Liver (tissue), 2 donors: ENCODE data around the gene SLK.

Experiments used
- CTCF ChIP-seq: fragments of 150-350 bp; IDR thresholded peaks from 2 replicates; pipeline ENCODE4 v1.5.1; 2017; ENCODE audit warnings: improper control_type of control experiment, low read depth, low read length; ENCODE audit not compliant: missing input control
- REST ChIP-seq: IDR thresholded peaks from 2 replicates; pipeline ENCODE4 v1.6.1; 2016; ENCODE audit warnings: antibody characterized with exemption, mild to moderate bottlenecking
- donor health status: healthy.

GRCh38 chr10:103931603-103932002 lies 35.3 kb upstream of the SLK start:
- TF ChIP-seq REST = no peak
- TF ChIP-seq CTCF = no peak
